ENCODE measurements around the gene DEPDC5. TPM values are rescaled to one million over a fixed set of nuclear protein-coding genes. Genes with fewer than 3 reads are reported as not detected.
"Not testable (repeated sequence)": the region's sequence is repeated elsewhere in the genome, so short reads cannot be mapped to it uniquely, and the experiment has no call there.

Gene DEPDC5
- total RNA-seq, 4 donors from 2014 or later, result 6.6 to 12.2 (median 10.4) TPM

- peak overlapping the region; percentile 90 to 96 (median 92) for H3K27ac ChIP-seq
- DNase-seq (peak; percentile 3 to 33), ATAC-seq (peak; percentile 0 to 31)
- no peaks in the 10 kb centered on the region for H3K36me3 ChIP-seq
- TF ChIP-seq CTCF (IDR thresholded peaks at IDR 0.05 in 4 of 5, conservative IDR thresholded peaks at IDR 0.05 in 1 of 5) (no peak), POLR2A (IDR thresholded peaks at IDR 0.05) (no peak)
- no peaks in the 10 kb centered on the region for H3K27me3 ChIP-seq
- intact Hi-C loops (cut with DNase I; ENCODE audit: low total_unique reads) (loop anchor here (2.0 to 5.0 kb wide), 4 partner anchors 90 to 659 kb away; partner anchors contain the start of genes PISD, RTCB and YWHAH), in situ Hi-C loops (cut with MboI; ENCODE audit: low sequenced_read_pairs in 4 of 4) (no loop called here)
- H3K9me3 ChIP-seq, result no peaks in the 10 kb centered on the region
- H3K4me1 ChIP-seq, result peaks cover 30 to 44% of the 10 kb centered on the region in 2 donors
- H3K4me3 ChIP-seq, result peak overlapping the region; percentile 62 to 90 (median 80)
Measured at GRCh38 chr22:31753005-31753633, 700 bp upstream of the DEPDC5 start.

DNA sequence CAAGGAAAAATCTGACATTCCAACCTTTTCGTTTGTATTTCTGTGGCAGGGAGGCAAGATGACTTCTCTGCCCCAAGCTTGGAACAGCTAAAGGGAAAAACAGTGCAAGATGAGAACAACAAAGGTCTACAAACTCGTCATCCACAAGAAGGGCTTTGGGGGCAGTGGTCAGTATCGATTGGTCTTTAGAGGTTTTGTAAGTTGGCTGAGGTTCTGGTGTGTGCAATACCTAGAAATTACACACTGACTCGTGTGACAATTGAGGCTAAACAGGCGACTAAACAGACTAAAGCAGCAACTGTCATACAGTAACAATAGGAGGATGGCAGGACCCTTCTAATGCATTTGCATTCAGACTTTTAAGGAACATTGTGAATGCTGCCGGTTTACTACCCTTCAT, 994 bp downstream of the DEPDC5 start:
- in situ Hi-C loops (cut with MboI; ENCODE audit: low sequenced_read_pairs in 4 of 4), result no loop called here
- intact Hi-C loops (cut with DNase I; ENCODE audit: low total_unique reads), result loop anchor here (5.0 kb wide), 3 partner anchors 187 to 657 kb away; partner anchors contain the start of genes RTCB and YWHAH
- Histone ChIP-seq H3K4me1 (peaks cover 18 to 32% of the 10 kb centered on the region in 2 donors), H3K9me3 (no peaks in the 10 kb centered on the region), H3K27ac (peak overlapping the region; percentile 90 to 96 (median 92)), H3K4me3 (peak overlapping the region in 1 of 4 donors; percentile 88), H3K27me3 (no peaks in the 10 kb centered on the region), H3K36me3 (no peaks in the 10 kb centered on the region)
- ATAC-seq (no peak), DNase-seq (no peak)
- TF ChIP-seq POLR2A (IDR thresholded peaks at IDR 0.05) (no peak), CTCF (IDR thresholded peaks at IDR 0.05 in 4 of 5, conservative IDR thresholded peaks at IDR 0.05 in 1 of 5) (no peak)

- peaks cover 0 to 14% of the 10 kb centered on the region in 2 donors for H3K36me3 ChIP-seq
- no peaks in the 10 kb centered on the region for H3K27me3 ChIP-seq
- H3K4me3 ChIP-seq, result no peak overlapping the region
- no peak overlapping the region for H3K27ac ChIP-seq
- no peaks in the 10 kb centered on the region for H3K9me3 ChIP-seq
- TF ChIP-seq POLR2A (IDR thresholded peaks at IDR 0.05) (no peak), CTCF (IDR thresholded peaks at IDR 0.05 in 4 of 5, conservative IDR thresholded peaks at IDR 0.05 in 1 of 5) (no peak)
- H3K4me1 ChIP-seq, result peaks cover 18 to 22% of the 10 kb centered on the region in 2 donors
- in situ Hi-C loops (cut with MboI; ENCODE audit: low sequenced_read_pairs in 4 of 4) (no loop called here), intact Hi-C loops (cut with DNase I; ENCODE audit: low total_unique reads) (no loop called here)
- DNase-seq, result no peak
- no peak for ATAC-seq
Measured at GRCh38 chr22:31757265-31757664, 3.4 kb downstream of the DEPDC5 start.

DNA sequence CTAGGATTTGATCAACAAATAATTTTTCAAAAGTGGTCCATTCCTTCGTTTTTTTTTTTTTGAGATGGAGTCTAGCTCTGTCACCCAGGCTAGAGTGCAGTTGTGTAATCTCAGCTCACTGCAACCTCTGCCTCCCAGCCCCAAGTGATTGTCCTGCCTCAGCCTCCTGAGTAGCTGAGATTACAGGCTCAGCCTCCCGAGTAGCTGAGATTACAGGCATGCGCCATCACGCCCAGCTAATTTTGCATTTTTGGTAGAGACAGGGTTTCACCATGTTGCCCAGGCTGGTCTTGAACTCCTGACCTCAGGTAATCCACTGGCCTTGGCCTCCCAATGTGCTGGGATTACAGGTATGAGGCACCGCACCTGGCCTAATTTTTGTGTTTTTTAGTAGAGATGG, 5.0 kb downstream of the DEPDC5 start:
- Histone ChIP-seq H3K4me1 (peaks cover 8 to 10% of the 10 kb centered on the region in 2 donors), H3K36me3 (peaks cover 0 to 26% of the 10 kb centered on the region in 2 donors)
- H3K27ac ChIP-seq; DNase-seq; ATAC-seq; H3K27me3 ChIP-seq; H3K9me3 ChIP-seq; intact Hi-C loops (cut with DNase I; ENCODE audit: low total_unique reads); in situ Hi-C loops (cut with MboI; ENCODE audit: low sequenced_read_pairs in 4 of 4); H3K4me3 ChIP-seq: not testable (repeated sequence)

DNA sequence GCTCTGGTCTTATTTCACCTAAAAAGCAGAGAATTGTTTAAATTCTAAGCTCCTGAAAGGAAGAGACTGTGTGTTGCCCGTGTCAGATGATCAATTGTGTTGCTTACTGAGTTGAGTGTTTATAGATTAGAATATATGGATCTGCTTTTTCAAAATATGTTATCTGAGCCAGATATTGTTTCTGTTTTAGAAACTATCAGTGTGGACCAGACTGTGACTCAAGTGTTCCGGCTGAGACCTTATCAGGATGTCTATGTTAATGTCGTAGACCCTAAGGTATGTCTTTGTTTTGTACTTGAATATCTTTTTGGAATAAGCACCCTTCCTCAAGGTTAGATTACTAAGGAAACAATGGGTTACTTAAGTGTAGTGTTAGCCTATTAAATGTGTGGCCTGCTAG, 11.0 kb downstream of the DEPDC5 start:
- no peaks in the 10 kb centered on the region for H3K9me3 ChIP-seq
- peaks cover 0 to 72% of the 10 kb centered on the region in 2 donors for H3K36me3 ChIP-seq
- no peaks in the 10 kb centered on the region for H3K4me1 ChIP-seq
- H3K4me3 ChIP-seq, result no peak overlapping the region
- TF ChIP-seq POLR2A (IDR thresholded peaks at IDR 0.05) (no peak), CTCF (IDR thresholded peaks at IDR 0.05 in 4 of 5, conservative IDR thresholded peaks at IDR 0.05 in 1 of 5) (no peak)
- no peak overlapping the region for H3K27ac ChIP-seq
- no peaks in the 10 kb centered on the region for H3K27me3 ChIP-seq
- DNase-seq (no peak), ATAC-seq (no peak)
- in situ Hi-C loops (cut with MboI; ENCODE audit: low sequenced_read_pairs in 4 of 4), result no loop called here
- intact Hi-C loops (cut with DNase I; ENCODE audit: low total_unique reads), result no loop called here

Measured in gastrocnemius medialis (tissue), 4 donors.